Measurements from ENCODE around the gene NUDT3.
"Not testable (repeated sequence)": the region's sequence is repeated elsewhere in the genome, so short reads cannot be mapped to it uniquely, and the experiment has no call there.

Gene NUDT3

GRCh38 chr6:34248727-34249468, 143.6 kb downstream of the NUDT3 start, which contains the start of gene SMIM29:
SMIM29 (minus strand) TSS chr6:34249006; CDS start chr6:34247791, 1,215 bp downstream.
- DNase-seq, result peak; percentile 97 to 98

- no peak for DNase-seq
Measured at GRCh38 chr6:34248198-34248726, 144.2 kb downstream of the NUDT3 start.

GRCh38 chr6:34247481-34248197, 144.8 kb downstream of the NUDT3 start:
- no peak for DNase-seq

GRCh38 chr6:34246563-34247391, 145.7 kb downstream of the NUDT3 start:
- DNase-seq, result peak in 1 of 2 donors; percentile 9

- no peak for DNase-seq
Measured at GRCh38 chr6:34246249-34246562, 146.3 kb downstream of the NUDT3 start.

- not testable (repeated sequence) for DNase-seq
Measured at GRCh38 chr6:34245761-34246140, 146.7 kb downstream of the NUDT3 start.

- not testable (repeated sequence) for DNase-seq
Measured at GRCh38 chr6:34245032-34245760, 147.3 kb downstream of the NUDT3 start.

- no peak for DNase-seq
Measured at GRCh38 chr6:34243901-34244884, 148.3 kb downstream of the NUDT3 start.

GRCh38 chr6:34243131-34243771, 149.2 kb downstream of the NUDT3 start:
- DNase-seq, result no peak

GRCh38 chr6:34242252-34243130, 150.0 kb downstream of the NUDT3 start:
- no peak for DNase-seq

- DNase-seq, result no peak
Measured at GRCh38 chr6:34241351-34242215, 150.9 kb downstream of the NUDT3 start.

GRCh38 chr6:34240329-34241248, 151.9 kb downstream of the NUDT3 start:
- no peak for DNase-seq

- DNase-seq, result no peak
Measured at GRCh38 chr6:34239893-34240292, 152.6 kb downstream of the NUDT3 start.

- DNase-seq, result no peak
Measured at GRCh38 chr6:34239500-34239825, 153.0 kb downstream of the NUDT3 start.

- no peak for DNase-seq
Measured at GRCh38 chr6:34238585-34239499, 153.6 kb downstream of the NUDT3 start.

All from hippocampal formation (tissue), 2 donors.